Islet precursor cell (in vitro differentiated cells): ENCODE measurements around the gene ADAP2.
"Not testable (repeated sequence)": the region's sequence is repeated elsewhere in the genome, so short reads cannot be mapped to it uniquely, and the experiment has no call there.

ENCODE experiments used
- DNase-seq: peaks from one replicate; pipeline ENCODE4 v3.0.0-alpha.2; 2018

Gene ADAP2

DNA sequence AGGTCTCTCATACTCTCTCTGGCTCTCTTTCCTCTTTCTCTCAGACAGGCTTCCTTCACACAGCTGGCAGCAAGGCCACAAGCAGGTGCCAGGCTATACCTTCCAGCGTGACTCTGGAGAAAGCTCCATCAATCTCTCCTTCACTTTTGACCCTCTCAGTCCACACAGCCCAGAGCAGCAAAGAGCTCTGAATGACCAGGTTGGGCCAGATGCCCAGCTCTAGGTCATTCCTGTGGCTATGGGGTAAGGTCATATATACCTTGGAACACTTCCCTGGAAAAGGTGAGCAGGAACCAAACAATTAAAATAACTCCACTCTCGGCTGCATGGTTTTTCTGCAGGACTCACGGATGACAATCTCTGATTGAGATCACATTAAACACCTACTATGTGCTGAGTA, 8.8 kb downstream of the ADAP2 start:
- DNase-seq: no peak

DNA sequence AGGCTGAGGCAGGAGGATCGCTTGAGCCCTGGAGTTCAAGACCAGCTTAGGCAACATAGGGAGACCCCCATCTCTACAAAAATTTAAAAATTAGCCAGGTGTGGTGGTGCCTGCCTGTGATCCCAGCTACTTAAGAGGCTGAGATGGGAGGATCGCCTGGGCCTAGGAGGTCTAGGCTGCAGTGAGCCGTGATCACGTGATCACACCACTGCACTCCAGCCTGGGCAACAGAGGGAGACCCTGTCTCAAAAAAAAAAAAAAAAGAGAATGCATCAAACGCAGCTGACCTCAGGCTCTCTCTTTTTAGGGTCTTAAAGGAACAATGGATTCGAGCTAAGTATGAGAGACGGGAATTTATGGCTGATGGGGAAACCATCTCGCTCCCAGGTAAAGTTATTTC, 9.8 kb downstream of the ADAP2 start:
- DNase-seq: not testable (repeated sequence)

DNA sequence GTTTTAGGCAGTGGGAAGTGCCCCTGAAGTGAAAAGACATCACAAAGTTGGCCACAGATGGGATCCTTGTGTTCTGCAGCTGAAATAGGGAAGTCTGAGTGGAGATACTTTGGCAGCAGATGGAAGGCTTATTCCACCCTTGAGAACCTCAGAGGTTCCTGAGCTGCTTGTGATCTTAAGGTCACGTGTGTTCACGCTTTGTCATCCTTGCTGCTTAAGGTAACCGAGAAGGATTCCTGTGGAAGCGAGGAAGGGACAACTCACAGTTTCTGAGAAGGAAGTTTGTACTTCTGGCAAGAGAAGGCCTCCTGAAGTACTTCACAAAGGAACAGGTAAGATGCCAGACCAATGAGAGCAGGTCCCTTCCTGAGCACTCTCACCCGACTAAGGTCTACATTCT, 12.2 kb downstream of the ADAP2 start:
- no peak for DNase-seq

DNA sequence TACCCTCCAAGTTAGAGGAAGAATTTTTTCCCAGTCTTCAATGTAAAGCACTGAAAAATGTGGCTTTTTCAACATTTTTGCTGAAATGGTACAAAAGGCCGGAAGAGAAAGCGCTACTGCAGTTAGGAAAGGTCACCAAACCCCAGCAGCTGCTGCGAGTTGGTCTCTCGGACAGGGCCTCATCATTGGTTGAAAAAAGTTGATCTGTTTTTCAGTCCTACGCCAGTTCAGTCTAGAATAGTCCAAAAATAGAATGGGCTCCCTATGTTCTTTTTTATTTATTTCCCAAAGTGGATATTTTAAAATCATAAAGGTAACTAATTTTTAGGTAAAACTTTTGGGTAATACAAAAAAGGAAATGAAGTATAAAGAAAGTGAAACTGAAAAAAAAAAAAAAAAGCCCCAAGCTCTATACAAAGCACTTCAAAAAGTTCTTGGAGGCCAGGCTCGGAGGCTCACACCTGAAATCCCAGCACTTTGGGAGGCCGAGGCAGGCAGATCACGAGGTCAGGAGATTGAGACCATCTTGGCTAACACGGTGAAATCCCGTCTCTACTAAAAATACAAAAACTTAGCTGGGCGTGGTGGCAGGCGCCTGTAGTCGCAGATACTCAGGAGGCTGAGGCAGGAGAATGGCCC, 17.4 kb downstream of the ADAP2 start:
- no peak for DNase-seq

DNA sequence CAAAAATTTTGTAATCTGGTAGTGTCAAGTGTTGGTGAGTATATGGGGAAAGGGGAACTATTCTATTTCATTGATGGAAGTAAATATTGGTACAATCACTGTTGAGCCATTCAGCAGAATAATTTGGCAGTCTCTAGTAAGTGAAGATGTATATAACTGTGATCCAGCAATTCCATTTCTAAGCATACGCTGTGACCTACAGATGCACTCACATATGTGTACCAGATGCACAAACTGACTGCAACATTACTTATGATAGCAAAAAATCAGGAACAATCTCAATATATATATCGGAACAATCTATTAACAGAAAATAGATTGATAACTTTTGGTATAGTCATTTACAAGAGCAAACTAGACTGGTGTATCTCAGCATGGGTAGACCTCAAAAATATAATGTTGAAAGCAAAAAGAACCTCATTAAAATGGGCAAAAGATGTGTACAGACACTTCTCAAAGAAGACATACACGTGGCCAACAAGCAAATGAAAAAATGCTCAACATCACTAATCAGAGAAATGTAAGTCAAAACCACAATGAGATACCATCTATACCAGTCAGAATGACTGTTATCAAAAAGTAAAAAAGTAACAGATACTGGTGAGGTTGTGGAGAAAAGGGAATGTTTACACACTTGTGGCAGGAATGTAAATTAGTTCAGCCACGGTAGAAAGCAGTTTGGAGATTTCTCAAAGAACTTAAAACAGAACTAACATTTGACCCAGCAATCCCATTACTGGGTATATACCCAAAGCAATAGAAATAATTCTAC, 20.7 kb downstream of the ADAP2 start:
- DNase-seq: no peak

DNA sequence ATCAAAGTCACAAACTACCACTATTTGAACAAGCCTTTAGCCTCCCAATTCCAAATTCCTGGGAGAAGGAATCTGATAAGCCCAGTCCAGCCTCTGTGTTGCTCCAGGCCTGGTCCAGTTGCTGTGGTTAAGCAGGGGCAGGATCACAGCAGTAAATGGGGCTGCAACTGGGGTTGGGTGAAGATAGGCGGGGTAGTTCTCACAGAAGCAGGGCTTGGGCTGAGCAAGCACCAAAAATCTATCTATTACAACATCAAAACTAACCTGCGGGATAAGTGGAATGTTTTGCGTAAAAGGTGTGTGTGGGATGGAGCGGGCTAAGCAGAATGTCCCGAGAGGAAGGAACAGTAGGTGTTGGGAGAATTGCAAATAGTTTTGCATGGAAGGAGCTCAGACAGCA, 26.1 kb downstream of the ADAP2 start:
- DNase-seq: no peak

DNA sequence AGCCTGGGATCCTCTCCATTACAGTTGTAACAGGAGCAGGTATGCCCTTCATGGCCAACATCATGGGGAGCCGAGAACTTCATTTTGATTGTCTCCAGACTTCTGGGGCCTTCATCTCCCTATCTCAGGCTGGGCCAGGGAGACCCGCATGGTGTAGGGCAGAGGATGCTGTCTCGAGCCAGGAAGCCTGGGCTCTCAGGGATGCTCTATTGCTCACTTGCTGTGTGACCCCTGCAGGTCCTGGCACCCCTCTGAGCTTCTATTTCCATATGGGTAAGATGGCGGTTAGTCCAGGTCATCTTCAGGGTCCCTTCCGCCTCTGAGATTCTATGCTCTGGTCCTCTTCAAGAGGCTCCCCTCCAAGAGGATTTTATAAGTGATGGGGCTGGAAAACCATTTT, 28.4 kb downstream of the ADAP2 start:
- no peak for DNase-seq

DNA sequence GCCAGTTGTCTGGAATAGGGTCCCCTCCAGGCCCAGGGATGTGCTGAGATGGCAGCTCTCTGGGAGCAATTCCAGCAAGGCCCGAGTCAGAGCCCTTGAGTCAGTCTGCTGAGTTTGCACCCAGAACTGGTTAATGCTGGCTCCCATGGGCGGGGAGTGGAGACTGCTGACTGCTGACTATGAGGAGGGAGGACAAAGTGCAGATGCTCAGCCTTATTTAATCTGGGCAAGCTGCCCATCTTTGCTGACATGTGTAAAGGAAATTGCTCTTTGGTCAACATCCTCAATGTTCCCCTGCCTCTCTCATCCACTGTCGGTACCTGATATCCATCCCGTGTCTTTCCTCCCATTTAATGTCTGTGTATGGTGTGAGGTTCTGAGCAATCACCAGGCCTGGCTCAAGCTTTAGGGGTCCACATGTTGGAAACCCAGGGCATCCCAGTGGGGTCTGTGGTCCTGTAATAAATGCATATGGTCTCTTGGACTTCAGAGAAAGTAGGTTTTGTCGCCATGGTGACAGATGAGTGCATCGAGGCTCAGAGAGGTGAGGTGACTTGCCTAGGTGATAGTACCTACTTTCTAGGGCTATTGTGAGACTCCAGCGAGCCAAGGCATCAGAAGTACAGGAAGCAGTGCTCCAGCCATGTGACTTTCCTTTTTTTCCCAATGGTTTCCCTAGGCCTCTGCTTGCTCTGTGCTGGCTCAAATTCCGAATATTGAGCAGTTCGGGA, 29.1 kb downstream of the ADAP2 start:
- no peak for DNase-seq

DNA sequence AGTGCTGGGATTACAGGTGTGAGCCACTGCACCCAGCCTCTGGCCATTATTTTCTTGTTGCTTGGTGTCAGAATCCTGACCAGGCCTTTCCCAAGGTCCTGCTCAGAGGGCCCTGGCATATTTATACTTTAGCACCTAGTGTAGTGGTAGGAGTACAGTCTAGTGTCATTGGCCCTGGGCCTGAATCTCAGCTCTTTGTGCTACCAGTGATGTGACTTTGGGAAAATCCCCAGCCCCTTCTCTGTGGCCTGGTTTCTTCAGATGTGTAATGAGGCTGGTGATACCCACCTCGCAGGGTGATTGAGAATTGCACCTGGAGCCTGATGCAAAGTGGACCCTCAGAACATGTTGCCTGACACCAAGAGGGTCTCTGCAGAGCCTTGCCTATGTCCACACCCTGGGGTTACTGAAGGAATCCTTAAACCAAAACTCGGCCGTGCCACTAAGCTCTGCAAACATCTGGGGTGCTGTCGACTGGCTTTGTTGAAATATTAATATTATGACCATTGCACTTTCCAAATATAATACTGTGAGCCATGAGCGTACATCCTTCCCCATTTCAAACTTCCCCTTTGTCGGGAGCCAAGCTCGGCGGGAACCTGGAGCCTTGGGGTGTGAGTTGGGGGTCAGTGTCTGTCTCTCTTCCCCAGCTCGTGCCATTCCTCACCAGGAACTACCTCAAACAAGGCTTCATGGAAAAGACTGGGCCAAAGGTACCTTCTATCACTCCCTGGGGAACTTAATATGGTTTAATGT, 31.1 kb downstream of the ADAP2 start:
- no peak for DNase-seq

DNA sequence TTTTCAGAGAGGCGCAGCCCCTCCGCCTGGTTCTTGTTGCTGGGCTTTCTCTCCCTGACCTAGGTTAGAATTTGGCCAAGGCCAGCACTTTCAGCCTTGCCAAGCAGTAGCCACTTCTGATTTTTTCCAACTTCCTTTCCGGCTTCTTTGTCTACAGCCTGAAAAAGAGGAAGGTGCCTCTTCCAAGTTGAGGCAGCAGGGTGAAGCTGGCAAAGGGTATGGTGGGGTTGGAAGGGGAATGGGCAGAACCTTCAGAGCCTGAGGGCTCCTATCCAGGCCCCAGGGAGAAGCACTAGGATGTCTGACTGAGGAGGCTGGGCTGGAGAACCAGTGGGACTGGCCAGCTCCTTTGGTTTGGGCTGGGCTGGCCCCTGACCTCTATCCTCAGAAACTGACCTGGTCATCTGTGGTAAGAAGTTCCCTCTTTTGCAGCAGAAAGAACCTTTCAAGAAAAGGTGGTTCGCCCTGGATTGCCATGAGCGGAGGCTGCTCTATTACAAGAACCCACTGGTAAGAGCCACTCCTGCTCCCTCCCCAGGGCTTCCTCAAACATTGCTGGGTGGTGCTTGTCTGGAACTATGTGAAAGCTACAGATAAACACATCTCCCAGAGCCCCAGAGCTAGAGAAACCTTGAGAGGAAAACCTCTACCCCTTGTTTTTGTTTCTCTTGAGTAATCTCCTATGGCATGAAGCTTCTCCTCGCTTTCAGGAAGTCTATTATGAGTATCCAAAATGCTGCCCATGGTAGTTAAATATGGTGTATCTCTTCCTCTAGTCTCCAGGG, 32.5 kb downstream of the ADAP2 start:
- DNase-seq: no peak

DNA sequence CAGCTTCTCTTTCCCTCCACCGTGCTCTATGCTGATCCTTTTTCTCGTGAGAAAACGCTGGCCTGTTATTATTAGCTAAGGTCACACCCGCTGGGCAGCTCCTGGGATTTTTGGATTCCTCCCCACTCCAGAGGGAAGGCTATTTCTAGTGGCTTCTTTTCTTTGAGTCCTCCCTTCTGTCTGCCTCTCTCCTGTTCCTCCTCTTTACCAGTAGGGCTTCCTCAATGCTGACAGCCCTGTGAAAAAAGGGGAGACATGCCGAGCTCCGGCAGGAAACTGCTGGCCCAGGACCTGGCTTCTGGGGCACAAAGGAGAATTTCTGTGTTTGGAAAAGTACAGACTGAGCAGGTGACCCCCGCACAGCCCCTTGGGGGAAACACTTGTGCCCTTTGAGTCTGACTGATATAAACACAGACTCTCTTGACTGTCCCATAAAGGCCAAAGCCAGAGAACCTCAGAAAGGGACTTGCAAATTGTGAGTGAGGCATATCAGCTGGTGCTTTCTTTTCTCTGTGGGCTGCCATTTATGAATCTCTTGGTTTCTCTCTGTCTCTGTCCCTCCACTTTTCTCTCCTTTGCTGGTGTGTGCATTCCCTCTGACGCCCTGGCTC, 35.1 kb downstream of the ADAP2 start:
- no peak for DNase-seq

DNA sequence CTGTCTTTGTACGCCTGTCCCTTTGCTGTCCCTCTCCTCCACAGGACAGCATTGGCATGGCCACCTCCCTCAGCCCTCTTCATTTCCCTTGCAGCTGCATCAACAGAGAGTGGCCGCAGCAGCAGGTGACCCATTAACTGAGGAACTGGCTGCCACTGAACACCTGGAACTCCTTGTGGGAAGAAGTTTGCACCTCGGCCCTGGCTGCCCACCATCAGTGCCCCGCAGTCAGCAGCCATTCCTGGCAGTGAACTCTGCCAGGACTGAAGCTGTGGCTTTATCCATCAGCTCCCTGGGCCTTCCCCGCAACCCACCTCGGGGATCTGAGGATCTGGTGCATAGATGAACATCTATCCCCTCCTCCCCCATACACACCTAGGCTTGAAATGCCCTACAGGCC, 36.0 kb downstream of the ADAP2 start:
- DNase-seq: no peak

DNA sequence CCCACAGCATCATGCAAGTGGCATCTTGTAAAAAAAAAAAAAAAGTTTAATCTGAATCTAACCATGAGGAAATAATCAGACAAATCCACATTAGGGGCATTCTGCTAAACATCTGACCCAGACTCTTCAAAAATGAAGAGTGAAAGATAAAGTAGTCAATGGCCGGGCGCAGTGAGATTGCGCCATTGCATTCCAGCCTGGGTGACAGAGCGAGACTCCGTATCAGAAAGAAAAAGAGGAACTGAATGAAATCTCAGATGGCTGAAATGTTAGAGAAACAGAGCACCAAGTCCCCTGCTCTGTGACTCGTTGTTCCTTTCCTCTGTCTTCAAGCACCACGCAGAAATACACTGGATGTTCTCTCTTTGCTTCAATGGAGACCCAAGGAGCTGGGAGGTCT, 36.4 kb downstream of the ADAP2 start:
- no peak for DNase-seq

DNA sequence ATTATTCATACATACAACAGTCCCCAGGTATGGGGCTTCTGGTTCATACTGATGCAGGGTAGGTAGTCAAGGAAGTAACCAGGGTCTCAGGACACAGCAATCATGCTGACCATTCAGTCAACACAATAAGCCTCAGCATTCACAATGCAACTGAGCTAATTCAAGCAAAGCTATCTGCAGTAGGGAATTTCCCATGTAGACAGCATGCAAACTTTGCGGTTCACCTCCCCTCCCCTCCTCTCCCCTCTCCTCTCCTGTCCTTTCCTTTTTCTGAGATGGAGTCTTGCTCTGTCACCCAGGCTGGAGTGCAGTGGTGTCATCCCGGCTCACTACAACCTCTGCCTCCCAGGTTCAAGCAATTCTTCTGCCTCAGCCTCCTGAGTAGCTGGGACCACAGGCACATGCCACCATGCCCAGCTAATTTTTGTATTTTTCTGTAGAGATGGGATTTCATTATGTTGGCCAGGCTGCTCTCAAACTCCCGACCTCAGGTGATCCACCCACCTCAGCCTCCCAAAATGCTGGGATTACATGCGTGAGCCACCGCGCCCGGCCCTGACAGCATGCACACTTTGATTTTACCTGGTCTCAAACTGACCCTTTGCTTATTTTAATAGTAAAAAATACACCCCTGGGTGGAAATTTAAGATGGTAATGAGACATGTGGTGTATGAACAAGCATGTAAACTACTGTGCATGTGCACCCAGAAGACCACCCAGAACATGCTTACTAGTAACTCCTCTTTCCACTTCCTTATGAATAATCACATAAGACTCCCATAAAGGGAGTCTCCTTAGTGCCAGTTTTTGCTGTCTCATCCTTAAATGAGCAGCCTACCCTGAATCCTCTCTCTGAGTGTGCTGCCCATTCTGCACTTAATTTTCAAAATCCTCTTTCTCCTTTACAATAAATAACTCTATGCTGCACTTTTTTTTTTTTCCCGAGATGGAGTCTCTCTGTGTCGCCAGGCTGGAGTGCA, 39.8 kb downstream of the ADAP2 start:
- peak; percentile 43 for DNase-seq

DNA sequence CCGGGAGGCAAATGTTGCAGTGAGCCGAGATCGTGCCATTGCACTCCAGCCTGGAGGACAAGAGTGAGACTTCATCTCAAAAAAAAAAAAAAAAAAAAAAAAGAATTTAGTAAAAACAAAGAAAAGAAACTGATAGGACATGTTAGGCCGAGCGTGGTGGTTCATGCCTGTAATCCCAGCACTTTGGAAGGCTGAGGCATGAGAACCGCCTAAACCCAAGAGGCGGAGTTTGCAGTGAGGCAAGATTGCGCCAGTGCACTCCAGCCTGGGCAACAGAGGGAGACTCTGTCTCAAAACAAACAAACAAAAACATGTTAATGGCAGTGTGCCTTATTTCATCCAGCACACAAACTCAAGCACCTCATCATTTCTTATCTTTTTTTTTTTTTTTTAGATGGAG, 42.6 kb downstream of the ADAP2 start:
- peak; percentile 16 for DNase-seq

DNA sequence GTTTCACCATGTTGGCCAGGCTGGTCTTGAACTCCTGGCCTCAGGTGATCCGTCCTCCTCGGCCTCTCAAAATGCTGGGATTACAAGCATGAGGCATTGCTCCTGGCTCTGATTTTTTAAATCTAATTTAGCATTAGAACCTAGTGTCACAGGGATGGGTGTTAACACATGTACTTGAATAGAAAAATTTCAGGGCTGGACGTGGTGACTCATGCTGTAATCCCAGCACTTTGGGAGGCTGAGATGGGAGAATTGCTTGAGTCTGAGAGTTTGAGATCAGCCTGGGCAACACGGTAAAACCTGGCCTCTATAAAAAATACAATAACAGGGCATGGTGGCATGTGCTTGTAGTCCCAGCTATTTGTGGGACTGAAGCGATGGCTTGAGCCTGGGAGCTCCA, 43.1 kb downstream of the ADAP2 start:
- peak; percentile 57 for DNase-seq

DNA sequence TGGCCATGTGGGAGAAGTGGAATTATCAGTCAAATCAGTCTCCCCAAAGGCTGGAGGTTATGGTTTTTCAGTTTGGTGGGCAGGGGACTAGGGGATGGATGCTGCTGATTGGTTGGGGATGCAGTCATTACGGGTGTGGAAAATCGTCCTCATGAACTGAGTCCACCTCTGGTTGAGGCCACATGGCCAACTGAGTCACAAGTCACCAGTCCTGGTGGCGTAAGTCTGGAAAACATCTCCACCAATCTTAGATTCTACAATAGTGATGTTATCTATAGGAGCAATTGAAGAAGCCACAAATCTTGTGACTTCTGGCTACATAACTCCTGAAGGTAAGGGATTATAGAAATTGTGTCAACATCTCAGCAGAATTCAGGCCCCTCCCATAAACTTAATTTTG, 43.9 kb downstream of the ADAP2 start:
- peak; percentile 39 for DNase-seq

DNA sequence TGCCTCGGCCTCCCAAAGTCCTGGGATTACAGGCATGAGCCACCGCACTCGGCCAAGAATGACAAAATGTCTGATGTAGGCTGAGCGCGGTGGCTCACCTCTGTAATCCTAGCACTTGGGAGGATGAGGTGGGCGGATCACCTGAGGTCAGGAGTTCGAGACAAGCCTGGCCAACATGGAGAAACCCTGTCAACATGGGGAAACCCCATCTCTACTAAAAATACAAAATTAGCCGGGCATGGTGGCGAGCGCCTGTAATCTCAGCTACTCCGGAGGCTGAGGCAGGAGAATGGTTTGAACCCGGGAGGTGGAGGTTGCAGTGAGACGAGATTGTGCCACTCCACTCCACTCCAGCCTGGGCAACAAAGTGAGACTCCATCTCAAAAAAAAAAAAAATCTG, 46.2 kb downstream of the ADAP2 start:
- peak; percentile 25 for DNase-seq

DNA sequence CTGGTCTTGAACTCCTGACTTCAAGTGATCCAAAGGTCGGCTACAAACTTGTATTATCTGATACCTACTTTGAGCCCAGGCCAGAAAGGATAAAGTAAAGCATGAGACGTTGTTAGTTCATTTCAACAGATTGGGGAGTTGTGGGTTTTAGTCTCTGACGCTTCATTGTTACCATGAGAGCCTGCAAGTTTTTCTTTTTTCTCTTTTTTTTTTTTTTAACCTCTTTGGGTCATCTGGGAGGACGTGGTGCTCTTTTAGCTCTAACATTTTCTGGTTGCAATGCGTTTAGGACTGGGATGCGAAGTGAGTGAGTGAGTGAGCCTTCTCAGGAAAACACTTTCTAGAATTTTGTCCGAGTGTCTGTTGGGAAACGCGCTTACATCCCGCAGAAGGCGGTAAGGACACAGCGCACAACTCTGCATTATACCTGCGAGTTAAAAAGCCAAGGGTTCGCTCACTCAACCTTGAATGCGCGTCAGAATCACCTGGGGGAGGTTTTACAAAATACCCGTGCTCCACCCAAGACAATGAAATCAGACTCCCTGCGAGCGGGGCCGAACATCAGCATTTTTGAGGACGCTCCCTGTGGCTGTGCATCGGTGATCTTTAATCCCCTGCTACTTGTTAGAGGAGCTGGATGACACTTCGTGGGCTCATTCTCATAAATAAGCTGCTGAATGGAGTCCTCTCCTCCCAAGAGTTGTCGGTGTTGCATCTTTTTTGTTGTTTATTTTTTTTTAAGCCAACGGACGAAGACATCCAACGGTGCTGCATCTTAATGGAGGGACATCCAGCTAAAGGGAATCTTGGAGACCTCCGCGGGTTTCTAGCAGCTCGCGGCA, 48.5 kb downstream of the ADAP2 start:
- peak; percentile 77 for DNase-seq
